Tibial artery (tissue), 4 donors: ENCODE results near the gene ANKRD11.
"Not testable (repeated sequence)": the region's sequence is repeated elsewhere in the genome, so short reads cannot be mapped to it uniquely, and the experiment has no call there.

Source experiments
- DNase-seq, 2 donors: peaks; one replicate each; pipeline ENCODE4 v3.0.0-alpha.2; 2019
- H3K27ac ChIP-seq, 2 donors: fragments of 200-600 bp; sonication (generic) in 1 of 2; 1 replicate in 1 of 2; 2 replicates in 1 of 2; pipeline ENCODE4 v1.5.1; 2018 to 2019; ENCODE audit warnings: mild to moderate bottlenecking in 1 of 2
- H3K27me3 ChIP-seq, 2 donors: fragments of 200-600 bp; sonication (generic) in 1 of 2; one replicate each; pipeline versions ENCODE4 v1.5.1 to v1.6.0; 2016 to 2019
- H3K36me3 ChIP-seq, 3 donors: fragments of 200-600 bp; sonication (generic) in 2 of 3; one replicate each; pipeline ENCODE4 v1.5.1; 2016 to 2019; ENCODE audit warnings: mild to moderate bottlenecking in 2 of 3
- H3K4me1 ChIP-seq, 4 donors: fragments of 200-600 bp; sonication (generic) in 2 of 4; 1 replicate in 3 of 4; 2 replicates in 1 of 4; pipeline ENCODE4 v1.5.1; 2016 to 2019
- H3K4me3 ChIP-seq, 2 donors: fragments of 200-600 bp; sonication (generic) in 1 of 2; 1 replicate in 1 of 2; 2 replicates in 1 of 2; pipeline ENCODE4 v1.5.1; 2018 to 2019; ENCODE audit warnings: mild to moderate bottlenecking in 2 of 2
- H3K9me3 ChIP-seq, 3 donors: fragments of 200-600 bp; sonication (generic) in 1 of 3; one replicate each; pipeline ENCODE4 v1.5.1; 2016 to 2019
- intact Hi-C: fragments of 100-400 bp; cut with DNase I; formaldehyde crosslinking; loops from one replicate; pipeline ENCODE4 v1.15.0; 2023; ENCODE audit warnings: low total_unique reads
- TF ChIP-seq, protein P1 (sequence below), 2 experiments: fragments of 200-600 bp in 1 of 2; fragments of 450-650 bp in 1 of 2; IDR thresholded peaks; one replicate each; pipeline ENCODE4 v1.5.1; 2017 to 2019; ENCODE audit warnings: antibody characterized with exemption in 2 of 2, mild to moderate bottlenecking in 1 of 2, moderate library complexity in 1 of 2

The ANKRD11 gene

GRCh38 chr16:89304181-89304851 lies 186.0 kb downstream of the ANKRD11 start:
- no peaks in the 10 kb centered on the region for H3K27me3 ChIP-seq
- peaks cover 10 to 39% (median 26%) of the 10 kb centered on the region in 3 donors for H3K36me3 ChIP-seq
- peaks cover 5 to 53% (median 28%) of the 10 kb centered on the region in 4 donors for H3K4me1 ChIP-seq
- intact Hi-C loops: no loop called here
- H3K9me3 ChIP-seq: no peaks in the 10 kb centered on the region
- H3K27ac ChIP-seq: no peak overlapping the region
- no peak overlapping the region for H3K4me3 ChIP-seq
- DNase-seq: no peak
- TF ChIP-seq, protein P1, sequence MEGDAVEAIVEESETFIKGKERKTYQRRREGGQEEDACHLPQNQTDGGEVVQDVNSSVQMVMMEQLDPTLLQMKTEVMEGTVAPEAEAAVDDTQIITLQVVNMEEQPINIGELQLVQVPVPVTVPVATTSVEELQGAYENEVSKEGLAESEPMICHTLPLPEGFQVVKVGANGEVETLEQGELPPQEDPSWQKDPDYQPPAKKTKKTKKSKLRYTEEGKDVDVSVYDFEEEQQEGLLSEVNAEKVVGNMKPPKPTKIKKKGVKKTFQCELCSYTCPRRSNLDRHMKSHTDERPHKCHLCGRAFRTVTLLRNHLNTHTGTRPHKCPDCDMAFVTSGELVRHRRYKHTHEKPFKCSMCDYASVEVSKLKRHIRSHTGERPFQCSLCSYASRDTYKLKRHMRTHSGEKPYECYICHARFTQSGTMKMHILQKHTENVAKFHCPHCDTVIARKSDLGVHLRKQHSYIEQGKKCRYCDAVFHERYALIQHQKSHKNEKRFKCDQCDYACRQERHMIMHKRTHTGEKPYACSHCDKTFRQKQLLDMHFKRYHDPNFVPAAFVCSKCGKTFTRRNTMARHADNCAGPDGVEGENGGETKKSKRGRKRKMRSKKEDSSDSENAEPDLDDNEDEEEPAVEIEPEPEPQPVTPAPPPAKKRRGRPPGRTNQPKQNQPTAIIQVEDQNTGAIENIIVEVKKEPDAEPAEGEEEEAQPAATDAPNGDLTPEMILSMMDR (IDR thresholded peaks at IDR 0.05): no peak

DNA sequence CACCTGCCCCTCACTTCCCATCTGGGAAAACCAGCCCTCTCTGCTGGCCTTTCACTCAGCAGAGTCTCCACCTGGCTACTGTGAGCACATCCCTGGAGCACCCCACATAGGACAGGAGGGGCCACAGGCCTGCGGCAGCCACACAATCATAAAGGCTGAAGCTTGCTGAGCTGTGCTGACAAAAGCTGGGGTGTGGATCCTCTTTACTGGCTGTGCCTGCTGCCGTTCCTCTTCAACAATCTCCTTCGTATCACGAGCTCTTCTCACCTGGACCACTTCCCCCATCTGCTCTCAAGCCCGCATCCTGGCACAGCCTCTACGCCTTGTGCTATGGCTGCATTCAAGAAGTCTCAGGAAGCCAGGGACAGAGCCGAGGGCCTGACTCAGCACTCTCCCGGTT lies 186.7 kb downstream of the ANKRD11 start:
- Histone ChIP-seq H3K36me3 (peaks cover 10 to 46% (median 30%) of the 10 kb centered on the region in 3 donors), H3K4me3 (no peak overlapping the region), H3K27ac (peak overlapping the region; percentile 79 to 82), H3K4me1 (peaks cover 5 to 50% (median 28%) of the 10 kb centered on the region in 4 donors), H3K27me3 (no peaks in the 10 kb centered on the region), H3K9me3 (no peaks in the 10 kb centered on the region)
- DNase-seq: no peak
- intact Hi-C loops: no loop called here
- TF ChIP-seq, protein P1 (IDR thresholded peaks at IDR 0.05): no peak

DNA sequence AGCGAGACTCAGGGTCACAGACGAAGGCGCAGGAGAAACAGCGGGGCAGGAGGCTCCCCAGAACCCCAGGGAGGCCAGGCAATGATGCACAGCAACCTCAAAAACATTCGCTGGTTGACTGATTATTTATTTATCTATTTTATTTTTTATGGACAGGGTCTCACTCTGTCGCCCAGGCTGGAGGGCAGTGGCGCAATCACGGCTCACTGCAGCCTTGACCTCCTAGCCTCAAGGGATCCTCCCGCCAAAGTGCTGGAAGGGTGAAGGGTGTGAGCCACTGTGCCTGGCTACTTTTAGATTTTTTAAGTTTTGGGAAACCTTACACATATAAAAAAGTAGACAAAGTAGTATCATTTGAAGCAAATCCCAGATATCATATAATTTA lies 189.4 kb downstream of the ANKRD11 start:
- H3K27me3 ChIP-seq: no peaks in the 10 kb centered on the region
- H3K4me3 ChIP-seq: no peak overlapping the region
- peaks cover 5 to 36% (median 21%) of the 10 kb centered on the region in 4 donors for H3K4me1 ChIP-seq
- no peak for DNase-seq
- TF ChIP-seq, protein P1 (IDR thresholded peaks at IDR 0.05): no peak
- peak overlapping the region; percentile 79 to 82 for H3K27ac ChIP-seq
- no peaks in the 10 kb centered on the region for H3K9me3 ChIP-seq
- intact Hi-C loops: no loop called here
- peaks cover 10 to 64% (median 30%) of the 10 kb centered on the region in 3 donors for H3K36me3 ChIP-seq

DNA sequence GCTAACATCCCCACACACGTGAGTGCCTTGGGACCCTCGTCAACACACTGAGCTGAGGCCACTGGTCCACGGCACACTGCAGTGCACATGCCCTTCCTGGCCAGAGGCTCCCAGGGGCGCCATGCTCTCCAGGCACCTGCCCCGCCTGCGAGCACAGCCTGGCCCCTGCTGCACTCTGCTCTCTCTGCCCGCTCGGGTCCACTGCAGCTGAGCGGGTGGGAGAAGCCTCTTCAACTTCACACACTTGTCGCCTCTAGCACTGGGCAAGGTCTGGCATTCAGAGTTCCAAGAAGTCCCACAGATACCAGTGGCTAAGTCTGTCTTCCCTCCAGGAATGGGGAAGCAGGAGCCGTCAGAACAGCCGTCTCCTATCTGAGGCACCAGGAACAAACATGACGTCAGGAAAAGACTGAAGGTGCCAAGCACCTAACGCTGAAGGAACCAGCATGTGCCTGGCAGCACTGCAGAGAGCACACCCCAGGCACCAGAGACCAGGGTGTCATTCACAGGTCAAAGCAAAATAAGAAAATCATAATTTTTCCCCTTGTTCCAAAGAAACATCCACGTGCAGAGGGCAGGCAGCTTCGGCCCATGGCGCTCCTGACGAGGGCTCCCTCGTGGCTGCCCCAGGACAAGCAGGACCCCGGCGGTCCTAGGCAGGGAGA lies 189.9 kb downstream of the ANKRD11 start:
- DNase-seq: peak in 1 of 2 donors; percentile 82
- intact Hi-C loops: no loop called here

GRCh38 chr16:89299357-89300111 lies 190.8 kb downstream of the ANKRD11 start:
- H3K4me3 ChIP-seq, intact Hi-C loops, H3K9me3 ChIP-seq, H3K27me3 ChIP-seq, DNase-seq: not testable (repeated sequence)
- Histone ChIP-seq H3K36me3 (peaks cover 4 to 58% (median 22%) of the 10 kb centered on the region in 3 donors), H3K27ac (peak overlapping the region; percentile 79 to 82), H3K4me1 (peaks cover 5 to 36% (median 26%) of the 10 kb centered on the region in 4 donors)

More for the DNA sequence above, 189.9 kb downstream of the ANKRD11 start:
- Histone ChIP-seq H3K36me3 (peaks cover 10 to 64% (median 30%) of the 10 kb centered on the region in 3 donors), H3K4me3 (no peak overlapping the region), H3K4me1 (peaks cover 5 to 36% (median 21%) of the 10 kb centered on the region in 4 donors), H3K9me3 (no peaks in the 10 kb centered on the region), H3K27ac (peak overlapping the region; percentile 79 to 82), H3K27me3 (no peaks in the 10 kb centered on the region)
- TF ChIP-seq, protein P1 (IDR thresholded peaks at IDR 0.05): no peak
